ENCODE measurements around the gene LRMDA. TPM values are rescaled to one million over a fixed set of nuclear protein-coding genes. Genes with fewer than 3 reads are reported as not detected.

The LRMDA gene
- total RNA-seq, 1 donor from 2014 or later = 0.19 TPM

DNA sequence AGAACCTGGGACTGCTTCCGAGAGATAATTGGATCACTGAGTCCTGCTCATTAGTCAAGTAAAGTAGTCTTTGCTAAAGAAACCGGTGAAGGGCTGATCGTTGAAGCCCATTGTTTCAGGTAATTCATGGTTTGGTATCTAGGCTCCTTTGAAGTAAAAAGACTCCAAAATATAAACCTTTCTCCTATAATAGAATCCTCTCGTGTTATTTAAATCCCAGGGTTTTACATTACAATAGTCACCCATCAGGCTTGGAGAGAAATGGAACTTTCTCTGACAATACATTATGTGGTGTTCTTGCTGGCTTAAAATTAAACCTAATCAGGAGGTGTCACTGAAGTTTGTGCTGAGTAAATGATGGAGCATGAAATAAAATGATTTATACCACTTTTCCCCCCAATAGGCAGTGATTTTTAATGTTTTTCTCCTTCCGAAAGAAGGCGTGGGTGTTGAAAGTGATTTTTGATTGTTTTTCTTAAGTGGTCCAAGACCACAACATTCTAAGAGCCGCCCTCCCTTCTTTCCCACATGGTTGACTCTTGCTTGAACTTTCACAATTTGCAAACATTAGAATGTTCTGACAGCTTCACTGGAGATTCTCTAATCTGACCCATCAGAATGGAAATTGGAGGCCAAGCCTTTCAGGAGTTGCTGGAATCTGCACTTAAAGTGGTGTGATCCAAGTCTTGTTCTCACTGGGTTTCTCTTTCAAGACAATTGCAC lies 44.2 kb downstream of the LRMDA start:
- no peak overlapping the region for H3K27ac Mint-ChIP-seq (ENCODE audit: unreplicated experiment)
- H3K27me3 Mint-ChIP-seq (ENCODE audit: unreplicated experiment) = peaks cover 19% of the 10 kb centered on the region
- no peak for DNase-seq (ENCODE audit: extremely low spot score, unreplicated experiment)
- no peak overlapping the region for H3K4me3 Mint-ChIP-seq (ENCODE audit: unreplicated experiment)
- TF ChIP-seq, protein P1, sequence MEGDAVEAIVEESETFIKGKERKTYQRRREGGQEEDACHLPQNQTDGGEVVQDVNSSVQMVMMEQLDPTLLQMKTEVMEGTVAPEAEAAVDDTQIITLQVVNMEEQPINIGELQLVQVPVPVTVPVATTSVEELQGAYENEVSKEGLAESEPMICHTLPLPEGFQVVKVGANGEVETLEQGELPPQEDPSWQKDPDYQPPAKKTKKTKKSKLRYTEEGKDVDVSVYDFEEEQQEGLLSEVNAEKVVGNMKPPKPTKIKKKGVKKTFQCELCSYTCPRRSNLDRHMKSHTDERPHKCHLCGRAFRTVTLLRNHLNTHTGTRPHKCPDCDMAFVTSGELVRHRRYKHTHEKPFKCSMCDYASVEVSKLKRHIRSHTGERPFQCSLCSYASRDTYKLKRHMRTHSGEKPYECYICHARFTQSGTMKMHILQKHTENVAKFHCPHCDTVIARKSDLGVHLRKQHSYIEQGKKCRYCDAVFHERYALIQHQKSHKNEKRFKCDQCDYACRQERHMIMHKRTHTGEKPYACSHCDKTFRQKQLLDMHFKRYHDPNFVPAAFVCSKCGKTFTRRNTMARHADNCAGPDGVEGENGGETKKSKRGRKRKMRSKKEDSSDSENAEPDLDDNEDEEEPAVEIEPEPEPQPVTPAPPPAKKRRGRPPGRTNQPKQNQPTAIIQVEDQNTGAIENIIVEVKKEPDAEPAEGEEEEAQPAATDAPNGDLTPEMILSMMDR (IDR thresholded peaks at IDR 0.05) = no peak
- no peaks in the 10 kb centered on the region for H3K36me3 Mint-ChIP-seq (ENCODE audit: unreplicated experiment)
- no peaks in the 10 kb centered on the region for H3K9me3 Mint-ChIP-seq (ENCODE audit: unreplicated experiment)
- H3K4me1 Mint-ChIP-seq (ENCODE audit: unreplicated experiment) = no peaks in the 10 kb centered on the region

DNA sequence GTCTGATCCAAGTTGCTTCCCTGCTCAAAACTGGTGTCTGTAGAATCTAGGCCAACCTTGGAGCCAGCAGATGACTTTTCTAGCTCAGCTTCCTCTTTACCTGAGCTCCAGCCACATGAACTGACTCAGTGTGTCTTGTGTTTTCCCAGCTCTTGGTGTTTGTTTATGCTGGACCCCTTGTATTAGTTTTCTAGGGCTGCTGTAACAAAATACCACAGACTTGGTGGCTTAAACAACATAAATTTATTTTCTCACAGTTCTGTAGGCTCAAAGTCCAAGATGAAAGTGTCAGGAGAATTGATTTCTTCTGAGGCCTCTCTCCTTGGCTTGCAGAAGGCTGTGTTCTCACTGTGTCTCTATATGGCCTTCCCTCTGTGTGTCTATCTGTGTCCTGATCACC lies 45.1 kb downstream of the LRMDA start:
- no peaks in the 10 kb centered on the region for H3K4me1 Mint-ChIP-seq (ENCODE audit: unreplicated experiment)
- TF ChIP-seq, protein P1 (IDR thresholded peaks at IDR 0.05) = no peak
- no peak for DNase-seq (ENCODE audit: extremely low spot score, unreplicated experiment)
- no peak overlapping the region for H3K4me3 Mint-ChIP-seq (ENCODE audit: unreplicated experiment)
- H3K27ac Mint-ChIP-seq (ENCODE audit: unreplicated experiment) = no peak overlapping the region
- no peaks in the 10 kb centered on the region for H3K9me3 Mint-ChIP-seq (ENCODE audit: unreplicated experiment)
- H3K36me3 Mint-ChIP-seq (ENCODE audit: unreplicated experiment) = no peaks in the 10 kb centered on the region
- H3K27me3 Mint-ChIP-seq (ENCODE audit: unreplicated experiment) = peaks cover 17% of the 10 kb centered on the region

DNA sequence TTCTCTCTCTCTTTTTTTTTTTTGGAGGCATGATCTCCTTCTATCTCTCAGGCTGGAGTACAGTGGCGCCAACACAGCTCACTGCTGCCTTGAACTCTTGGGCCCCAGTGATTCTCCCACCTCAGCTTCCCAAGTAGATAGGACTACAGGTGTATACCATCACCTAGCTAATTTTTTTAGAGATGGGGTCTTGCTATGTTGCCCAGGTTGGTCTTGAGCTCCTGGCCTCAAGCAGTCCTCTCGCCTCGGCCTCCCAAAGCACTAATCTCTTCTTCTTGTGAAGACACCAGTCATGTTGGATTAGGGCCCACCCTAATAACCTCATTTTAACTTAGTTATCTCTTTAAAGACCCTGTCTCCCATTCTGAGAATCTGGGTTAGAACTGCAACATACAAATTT lies 45.6 kb downstream of the LRMDA start:
- no peak for DNase-seq (ENCODE audit: extremely low spot score, unreplicated experiment)
- H3K9me3 Mint-ChIP-seq (ENCODE audit: unreplicated experiment) = no peaks in the 10 kb centered on the region
- TF ChIP-seq, protein P1 (IDR thresholded peaks at IDR 0.05) = no peak
- H3K36me3 Mint-ChIP-seq (ENCODE audit: unreplicated experiment) = no peaks in the 10 kb centered on the region
- H3K27me3 Mint-ChIP-seq (ENCODE audit: unreplicated experiment) = peaks cover 16% of the 10 kb centered on the region
- H3K27ac Mint-ChIP-seq (ENCODE audit: unreplicated experiment) = no peak overlapping the region
- H3K4me3 Mint-ChIP-seq (ENCODE audit: unreplicated experiment) = no peak overlapping the region
- H3K4me1 Mint-ChIP-seq (ENCODE audit: unreplicated experiment) = no peaks in the 10 kb centered on the region

DNA sequence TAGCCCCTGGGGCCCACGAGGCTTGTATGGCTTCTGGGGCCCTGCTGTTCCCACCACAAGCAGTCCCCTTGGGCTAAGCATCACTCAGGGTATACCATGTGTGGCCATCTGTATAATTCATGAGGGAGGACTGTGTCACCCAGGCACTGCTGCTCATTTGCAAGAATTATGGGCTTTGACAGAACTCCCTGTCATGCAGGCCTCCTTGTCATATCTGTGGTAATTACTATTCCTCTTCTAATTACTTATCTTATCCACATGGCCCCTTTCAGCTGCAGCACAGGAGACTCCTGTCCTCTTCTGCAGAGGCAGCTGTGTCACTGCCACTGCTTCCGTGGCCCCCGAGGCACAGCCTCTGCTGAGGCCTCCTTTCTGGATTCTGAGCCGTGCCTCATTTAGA lies 46.3 kb downstream of the LRMDA start:
- H3K9me3 Mint-ChIP-seq (ENCODE audit: unreplicated experiment) = no peaks in the 10 kb centered on the region
- H3K36me3 Mint-ChIP-seq (ENCODE audit: unreplicated experiment) = no peaks in the 10 kb centered on the region
- no peak overlapping the region for H3K4me3 Mint-ChIP-seq (ENCODE audit: unreplicated experiment)
- TF ChIP-seq, protein P1 (IDR thresholded peaks at IDR 0.05) = no peak
- DNase-seq (ENCODE audit: extremely low spot score, unreplicated experiment) = no peak
- H3K27me3 Mint-ChIP-seq (ENCODE audit: unreplicated experiment) = peaks cover 9% of the 10 kb centered on the region
- H3K27ac Mint-ChIP-seq (ENCODE audit: unreplicated experiment) = no peak overlapping the region
- H3K4me1 Mint-ChIP-seq (ENCODE audit: unreplicated experiment) = no peaks in the 10 kb centered on the region

DNA sequence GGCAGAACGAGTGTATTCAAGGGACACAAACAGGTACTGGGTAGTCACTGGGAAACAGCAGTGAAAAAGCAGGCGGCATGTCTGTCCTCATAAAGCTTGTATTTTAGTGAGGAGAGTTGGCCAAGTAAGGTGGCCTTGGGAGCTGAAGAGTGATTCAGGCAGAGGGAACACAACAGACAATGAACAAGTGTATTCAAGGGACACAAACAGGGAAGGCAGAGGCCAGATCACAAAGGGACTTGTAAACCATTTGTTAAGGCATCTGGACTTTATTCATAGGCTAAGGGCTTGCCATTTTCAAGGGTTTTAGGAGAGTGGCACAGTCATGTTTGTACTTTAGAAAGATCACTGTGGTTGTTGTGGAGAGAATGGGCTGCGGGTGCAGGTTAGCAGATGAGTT lies 49.0 kb downstream of the LRMDA start:
- peaks cover 3% of the 10 kb centered on the region for H3K27me3 Mint-ChIP-seq (ENCODE audit: unreplicated experiment)
- DNase-seq (ENCODE audit: extremely low spot score, unreplicated experiment) = no peak
- no peaks in the 10 kb centered on the region for H3K4me1 Mint-ChIP-seq (ENCODE audit: unreplicated experiment)
- H3K27ac Mint-ChIP-seq (ENCODE audit: unreplicated experiment) = no peak overlapping the region
- H3K36me3 Mint-ChIP-seq (ENCODE audit: unreplicated experiment) = no peaks in the 10 kb centered on the region
- no peak overlapping the region for H3K4me3 Mint-ChIP-seq (ENCODE audit: unreplicated experiment)
- H3K9me3 Mint-ChIP-seq (ENCODE audit: unreplicated experiment) = no peaks in the 10 kb centered on the region
- TF ChIP-seq, protein P1 (IDR thresholded peaks at IDR 0.05) = no peak
